Measurements from ENCODE around the gene TP53BP2.

- TF ChIP-seq EZH2 (IDR thresholded peaks at IDR 0.05; ENCODE audit: insufficient read depth, poor library complexity, severe bottlenecking) (no peak), EZH2phosphoT487 (IDR thresholded peaks at IDR 0.05; ENCODE audit: insufficient read depth, low read depth) (no peak)
These were observed 18.3 kb upstream of the TP53BP2 start for GRCh38 chr1:223864084-223864483.
